HEK293T (cell line): ENCODE results near the gene WNK1.

Experiments used
- ARNT ChIP-seq: fragments of 450-650 bp; IDR thresholded peaks from 2 replicates; pipeline ENCODE4 v1.6.1; 2017; ENCODE audit warnings: mild to moderate bottlenecking
- BHLHE40 ChIP-seq: fragments of 450-650 bp; IDR thresholded peaks from 2 replicates; pipeline ENCODE4 v1.6.1; 2016; ENCODE audit warnings: mild to moderate bottlenecking, moderate library complexity, borderline replicate concordance
- CTBP1 ChIP-seq: fragments of 450-650 bp; IDR thresholded peaks from 2 replicates; pipeline ENCODE4 v1.6.1; 2016; ENCODE audit warnings: borderline replicate concordance
- ELF4 ChIP-seq: fragments of 450-650 bp; IDR thresholded peaks from 2 replicates; pipeline ENCODE4 v1.6.1; 2017; ENCODE audit warnings: antibody characterized with exemption
- FOXA1 ChIP-seq: fragments of 450-650 bp; IDR thresholded peaks from 2 replicates; pipeline ENCODE4 v1.6.1; 2016; ENCODE audit warnings: mild to moderate bottlenecking
- FOXK2 ChIP-seq: fragments of 450-650 bp; IDR thresholded peaks from 2 replicates; pipeline ENCODE4 v1.6.1; 2016; ENCODE audit warnings: mild to moderate bottlenecking
- FOXM1 ChIP-seq: fragments of 450-650 bp; IDR thresholded peaks from 2 replicates; pipeline ENCODE4 v1.6.1; 2017; ENCODE audit warnings: mild to moderate bottlenecking, borderline replicate concordance
- NFRKB ChIP-seq: fragments of 450-650 bp; IDR thresholded peaks from 2 replicates; pipeline ENCODE4 v1.6.1; 2016; ENCODE audit warnings: mild to moderate bottlenecking, moderate library complexity
- SP1 ChIP-seq: fragments of 450-650 bp; IDR thresholded peaks from 2 replicates; pipeline ENCODE4 v1.6.1; 2017
- SUZ12 ChIP-seq: fragments of 450-650 bp; IDR thresholded peaks from 2 replicates; pipeline ENCODE4 v1.6.1; 2016; ENCODE audit warnings: mild to moderate bottlenecking
- TARDBP ChIP-seq: fragments of 450-650 bp; IDR thresholded peaks from 2 replicates; pipeline ENCODE4 v1.6.1; 2016
- TF ChIP-seq, protein P1 (sequence below): fragments of 450-650 bp; IDR thresholded peaks from 2 replicates; pipeline ENCODE4 v1.6.1; 2016

DNA sequence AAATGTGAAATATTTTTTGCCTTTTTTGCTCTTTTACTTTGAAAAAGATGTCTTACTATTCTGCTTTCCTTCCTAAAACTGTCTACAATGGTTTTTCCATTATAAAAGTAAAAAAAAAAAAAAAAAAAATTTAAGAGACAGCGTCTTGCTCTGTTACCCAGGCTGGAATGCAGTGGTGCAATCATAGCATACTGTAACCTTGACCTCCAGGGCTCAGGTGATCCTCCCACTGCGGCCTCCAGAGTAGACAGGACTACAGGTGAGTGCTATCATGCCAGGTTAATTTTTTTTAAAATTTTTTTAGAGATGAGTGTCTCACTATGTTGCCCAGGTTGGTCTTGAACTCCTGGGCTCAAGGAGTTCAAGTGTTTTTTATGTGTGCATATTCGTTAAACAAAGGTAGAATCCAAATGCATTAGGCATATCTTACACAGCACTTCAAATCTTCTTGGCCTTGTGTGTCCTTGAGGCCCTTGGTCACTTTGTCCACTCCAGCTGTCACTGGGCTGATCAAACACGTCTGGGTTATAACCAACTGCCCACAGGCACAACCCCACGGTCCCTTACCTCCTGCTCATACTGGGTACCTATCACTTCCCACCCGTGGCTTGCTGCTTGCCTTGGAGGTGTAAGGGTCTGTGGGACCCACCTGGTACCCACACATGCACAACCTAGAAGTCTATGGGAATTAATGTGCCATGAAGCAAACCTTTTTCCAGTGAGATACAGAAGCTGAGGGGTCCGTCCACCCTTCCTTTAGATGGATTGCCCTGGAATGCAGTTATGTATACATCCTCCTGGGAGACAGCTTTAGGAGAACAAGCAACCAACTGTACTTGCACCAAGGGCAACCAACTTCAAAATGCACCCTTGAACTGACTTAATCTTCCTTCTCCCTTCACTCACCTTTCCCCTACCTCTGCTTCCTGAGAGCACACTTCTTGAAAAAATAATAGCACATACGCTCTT lies 184.3 kb downstream of the WNK1 start:
- TF ChIP-seq CTBP1 (no peak), SUZ12 (no peak), SP1 (no peak), FOXA1 (no peak), FOXM1 (no peak), BHLHE40 (no peak), NFRKB (no peak), TARDBP (no peak), FOXK2 (no peak), ELF4 (no peak), ARNT (no peak)
- TF ChIP-seq, protein P1, sequence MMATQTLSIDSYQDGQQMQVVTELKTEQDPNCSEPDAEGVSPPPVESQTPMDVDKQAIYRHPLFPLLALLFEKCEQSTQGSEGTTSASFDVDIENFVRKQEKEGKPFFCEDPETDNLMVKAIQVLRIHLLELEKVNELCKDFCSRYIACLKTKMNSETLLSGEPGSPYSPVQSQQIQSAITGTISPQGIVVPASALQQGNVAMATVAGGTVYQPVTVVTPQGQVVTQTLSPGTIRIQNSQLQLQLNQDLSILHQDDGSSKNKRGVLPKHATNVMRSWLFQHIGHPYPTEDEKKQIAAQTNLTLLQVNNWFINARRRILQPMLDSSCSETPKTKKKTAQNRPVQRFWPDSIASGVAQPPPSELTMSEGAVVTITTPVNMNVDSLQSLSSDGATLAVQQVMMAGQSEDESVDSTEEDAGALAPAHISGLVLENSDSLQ, result no peak
